Adrenal gland (tissue), 5 donors: Measurements from ENCODE around the gene MCM3AP.

Experiments used
- CTCF ChIP-seq, 6 experiments: fragments of 450-650 bp in 4 of 6; fragments of 200-600 bp in 2 of 6; sonication (generic) in 1 of 6; IDR thresholded peaks; 1 replicate in 5 of 6; 2 replicates in 1 of 6; pipeline versions ENCODE4 v1.5.1 to v1.8.0; 2016 to 2021; ENCODE audit warnings: antibody characterized with exemption in 6 of 6, mild to moderate bottlenecking in 2 of 6, moderate library complexity in 1 of 6
- POLR2A ChIP-seq, 2 donors: fragments of 450-650 bp; IDR thresholded peaks; one replicate each; pipeline ENCODE4 v1.6.1; 2017; ENCODE audit warnings: antibody characterized with exemption in 2 of 2, mild to moderate bottlenecking in 2 of 2, moderate library complexity in 1 of 2
- donor health status: DM: no; HTN: no; CAD: no.

- TF ChIP-seq CTCF (IDR thresholded peaks at IDR 0.05) (no peak), POLR2A (IDR thresholded peaks at IDR 0.05) (no peak)
These were observed 80.2 kb downstream of the MCM3AP start for GRCh38 chr21:46205166-46205565.
